ENCODE results near the gene ADCY10.

The ADCY10 gene, protein sequence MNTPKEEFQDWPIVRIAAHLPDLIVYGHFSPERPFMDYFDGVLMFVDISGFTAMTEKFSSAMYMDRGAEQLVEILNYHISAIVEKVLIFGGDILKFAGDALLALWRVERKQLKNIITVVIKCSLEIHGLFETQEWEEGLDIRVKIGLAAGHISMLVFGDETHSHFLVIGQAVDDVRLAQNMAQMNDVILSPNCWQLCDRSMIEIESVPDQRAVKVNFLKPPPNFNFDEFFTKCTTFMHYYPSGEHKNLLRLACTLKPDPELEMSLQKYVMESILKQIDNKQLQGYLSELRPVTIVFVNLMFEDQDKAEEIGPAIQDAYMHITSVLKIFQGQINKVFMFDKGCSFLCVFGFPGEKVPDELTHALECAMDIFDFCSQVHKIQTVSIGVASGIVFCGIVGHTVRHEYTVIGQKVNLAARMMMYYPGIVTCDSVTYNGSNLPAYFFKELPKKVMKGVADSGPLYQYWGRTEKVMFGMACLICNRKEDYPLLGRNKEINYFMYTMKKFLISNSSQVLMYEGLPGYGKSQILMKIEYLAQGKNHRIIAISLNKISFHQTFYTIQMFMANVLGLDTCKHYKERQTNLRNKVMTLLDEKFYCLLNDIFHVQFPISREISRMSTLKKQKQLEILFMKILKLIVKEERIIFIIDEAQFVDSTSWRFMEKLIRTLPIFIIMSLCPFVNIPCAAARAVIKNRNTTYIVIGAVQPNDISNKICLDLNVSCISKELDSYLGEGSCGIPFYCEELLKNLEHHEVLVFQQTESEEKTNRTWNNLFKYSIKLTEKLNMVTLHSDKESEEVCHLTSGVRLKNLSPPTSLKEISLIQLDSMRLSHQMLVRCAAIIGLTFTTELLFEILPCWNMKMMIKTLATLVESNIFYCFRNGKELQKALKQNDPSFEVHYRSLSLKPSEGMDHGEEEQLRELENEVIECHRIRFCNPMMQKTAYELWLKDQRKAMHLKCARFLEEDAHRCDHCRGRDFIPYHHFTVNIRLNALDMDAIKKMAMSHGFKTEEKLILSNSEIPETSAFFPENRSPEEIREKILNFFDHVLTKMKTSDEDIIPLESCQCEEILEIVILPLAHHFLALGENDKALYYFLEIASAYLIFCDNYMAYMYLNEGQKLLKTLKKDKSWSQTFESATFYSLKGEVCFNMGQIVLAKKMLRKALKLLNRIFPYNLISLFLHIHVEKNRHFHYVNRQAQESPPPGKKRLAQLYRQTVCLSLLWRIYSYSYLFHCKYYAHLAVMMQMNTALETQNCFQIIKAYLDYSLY (N-terminal part only)

GRCh38 chr1:167913895-167914496, at the start of gene ADCY10:
ADCY10 (minus strand) TSS chr1:167914134; CDS start chr1:167905140, 8,994 bp downstream.
- H3K4me3 ChIP-seq (ENCODE audit: low read depth, low read length): no peak within 1 kb of the TSS
- no peak for DNase-seq (ENCODE audit: low read depth)
- TF ChIP-seq, protein P1, sequence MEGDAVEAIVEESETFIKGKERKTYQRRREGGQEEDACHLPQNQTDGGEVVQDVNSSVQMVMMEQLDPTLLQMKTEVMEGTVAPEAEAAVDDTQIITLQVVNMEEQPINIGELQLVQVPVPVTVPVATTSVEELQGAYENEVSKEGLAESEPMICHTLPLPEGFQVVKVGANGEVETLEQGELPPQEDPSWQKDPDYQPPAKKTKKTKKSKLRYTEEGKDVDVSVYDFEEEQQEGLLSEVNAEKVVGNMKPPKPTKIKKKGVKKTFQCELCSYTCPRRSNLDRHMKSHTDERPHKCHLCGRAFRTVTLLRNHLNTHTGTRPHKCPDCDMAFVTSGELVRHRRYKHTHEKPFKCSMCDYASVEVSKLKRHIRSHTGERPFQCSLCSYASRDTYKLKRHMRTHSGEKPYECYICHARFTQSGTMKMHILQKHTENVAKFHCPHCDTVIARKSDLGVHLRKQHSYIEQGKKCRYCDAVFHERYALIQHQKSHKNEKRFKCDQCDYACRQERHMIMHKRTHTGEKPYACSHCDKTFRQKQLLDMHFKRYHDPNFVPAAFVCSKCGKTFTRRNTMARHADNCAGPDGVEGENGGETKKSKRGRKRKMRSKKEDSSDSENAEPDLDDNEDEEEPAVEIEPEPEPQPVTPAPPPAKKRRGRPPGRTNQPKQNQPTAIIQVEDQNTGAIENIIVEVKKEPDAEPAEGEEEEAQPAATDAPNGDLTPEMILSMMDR (IDR thresholded peaks at IDR 0.05; ENCODE audit: control insufficient read depth, extremely low read depth, insufficient read depth): no peak

- DNase-seq (ENCODE audit: low read depth): no peak
- H3K4me3 ChIP-seq (ENCODE audit: low read depth, low read length): no peak overlapping the region
- TF ChIP-seq, protein P1 (IDR thresholded peaks at IDR 0.05; ENCODE audit: control insufficient read depth, extremely low read depth, insufficient read depth): no peak
These were observed 43.8 kb upstream of the ADCY10 start for GRCh38 chr1:167957710-167958109.

DNA sequence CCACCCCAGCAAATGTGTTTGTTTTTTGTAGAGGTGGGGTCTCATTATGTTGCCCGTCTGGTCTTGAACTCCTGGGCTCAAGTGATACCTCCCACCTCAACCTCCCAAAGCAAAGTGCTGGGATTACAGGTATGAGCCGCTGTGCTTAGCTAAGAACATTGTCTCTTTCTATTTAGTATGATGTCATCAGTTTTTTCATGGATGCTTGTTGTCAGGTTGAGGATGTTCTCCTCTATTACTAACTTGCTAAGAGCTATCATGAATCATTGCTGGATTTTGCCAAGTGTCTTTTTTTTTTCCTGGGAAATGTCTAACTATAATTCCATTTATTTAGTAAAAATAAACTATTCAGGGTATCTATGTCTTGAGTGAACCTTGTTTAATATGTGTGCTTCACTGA, 42.0 kb upstream of the ADCY10 start:
- DNase-seq (ENCODE audit: low read depth): no peak

DNA sequence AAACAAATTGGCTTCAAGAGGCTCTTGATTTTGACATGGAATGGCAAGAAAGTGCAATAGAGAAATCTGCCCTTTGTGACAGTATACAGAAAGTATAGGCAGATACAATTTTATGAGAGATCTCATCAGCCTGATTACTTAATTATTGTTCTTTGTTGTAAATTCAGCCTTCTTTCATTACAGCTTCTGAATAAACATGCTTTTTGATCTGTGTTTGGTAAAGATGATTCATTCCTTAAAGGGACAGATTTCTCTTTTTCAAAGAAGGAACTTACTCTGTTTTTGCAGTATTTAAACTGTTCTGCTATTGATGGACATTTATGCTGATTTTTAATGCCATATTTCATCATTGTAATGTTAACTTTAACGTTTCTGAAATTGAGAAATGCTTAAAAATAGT, 36.6 kb upstream of the ADCY10 start:
- H3K4me3 ChIP-seq (ENCODE audit: low read depth, low read length): no peak overlapping the region
- no peak for DNase-seq (ENCODE audit: low read depth)
- TF ChIP-seq, protein P1 (IDR thresholded peaks at IDR 0.05; ENCODE audit: control insufficient read depth, extremely low read depth, insufficient read depth): no peak

More for the DNA sequence above, 42.0 kb upstream of the ADCY10 start:
- H3K4me3 ChIP-seq (ENCODE audit: low read depth, low read length): no peak overlapping the region
- TF ChIP-seq, protein P1 (IDR thresholded peaks at IDR 0.05; ENCODE audit: control insufficient read depth, extremely low read depth, insufficient read depth): no peak

DNA sequence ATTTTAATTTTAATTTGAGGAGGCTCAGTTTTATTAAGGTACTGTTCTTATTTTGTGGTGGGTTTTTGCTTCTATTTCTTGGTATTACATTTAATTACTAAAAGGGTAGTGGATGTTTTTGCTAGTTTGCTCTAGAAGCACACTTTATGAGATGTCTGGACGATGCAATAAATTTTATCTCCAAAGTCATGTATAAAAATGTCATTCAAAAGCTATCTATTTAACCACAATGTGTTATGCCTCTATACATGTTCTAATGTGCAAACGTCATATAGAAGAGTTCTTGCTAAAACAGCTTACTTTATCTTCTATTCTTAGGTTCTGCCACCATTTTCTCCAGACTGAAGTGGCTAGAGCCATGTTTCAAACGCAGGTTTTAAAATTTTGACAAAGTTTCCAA, 35.9 kb upstream of the ADCY10 start:
- H3K4me3 ChIP-seq (ENCODE audit: low read depth, low read length): no peak overlapping the region
- no peak for DNase-seq (ENCODE audit: low read depth)
- TF ChIP-seq, protein P1 (IDR thresholded peaks at IDR 0.05; ENCODE audit: control insufficient read depth, extremely low read depth, insufficient read depth): no peak

DNA sequence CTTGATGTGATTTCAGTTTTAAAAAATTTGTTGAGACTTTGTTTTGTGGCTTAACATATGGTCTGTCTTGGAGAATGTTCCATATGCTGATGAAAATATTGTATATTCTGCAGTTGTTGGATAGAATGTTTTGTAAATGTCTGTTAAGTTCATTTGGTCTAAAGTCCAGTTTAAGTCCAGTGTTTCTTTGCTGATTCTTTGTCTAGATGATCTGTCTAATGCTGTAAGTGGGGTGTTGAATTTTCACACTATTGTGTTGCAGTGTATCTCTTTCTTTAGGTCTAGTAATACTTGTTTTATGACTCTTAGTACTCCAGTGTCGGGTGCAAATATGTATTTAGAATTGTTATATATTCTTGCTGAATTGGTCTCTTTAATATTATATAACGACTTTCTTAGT, 33.8 kb upstream of the ADCY10 start:
- TF ChIP-seq, protein P1 (IDR thresholded peaks at IDR 0.05; ENCODE audit: control insufficient read depth, extremely low read depth, insufficient read depth): no peak
- H3K4me3 ChIP-seq (ENCODE audit: low read depth, low read length): no peak overlapping the region
- no peak for DNase-seq (ENCODE audit: low read depth)
